ENCODE results near the gene KLHL5.

GRCh38 chr4:39050590-39050989 is 11.4 kb upstream of the KLHL5 start:
- TF ChIP-seq CTCF (IDR thresholded peaks at IDR 0.05; ENCODE audit: insufficient read depth, low read length, poor library complexity, severe bottlenecking) (no peak), EZH2phosphoT487 (conservative IDR thresholded peaks at IDR 0.05; ENCODE audit: low read length) (no peak)
